Activated T-cell treated with anti-CD3 and anti-CD28 coated beads for 48 hours (primary cell): ENCODE measurements around the gene SBSN.
"Not testable (repeated sequence)": the region's sequence is repeated elsewhere in the genome, so short reads cannot be mapped to it uniquely, and the experiment has no call there.

Experiments used
- DNase-seq: peaks from one replicate; pipeline ENCODE4 v3.0.0-alpha.2; 2020; ENCODE audit warnings: low read depth

SBSN gene

GRCh38 chr19:35508129-35508528 is 20.0 kb downstream of the SBSN start:
- no peak for DNase-seq

GRCh38 chr19:35507561-35507960 is 20.6 kb downstream of the SBSN start:
- no peak for DNase-seq

GRCh38 chr19:35506011-35506410 is 22.1 kb downstream of the SBSN start:
- DNase-seq = no peak

GRCh38 chr19:35502751-35503150 is 25.4 kb downstream of the SBSN start:
- no peak for DNase-seq

GRCh38 chr19:35501684-35502083 is 26.4 kb downstream of the SBSN start:
- no peak for DNase-seq

GRCh38 chr19:35500611-35501010 is 27.5 kb downstream of the SBSN start:
- DNase-seq = no peak

- DNase-seq = no peak
These were observed 29.1 kb downstream of the SBSN start for GRCh38 chr19:35498984-35499527.

GRCh38 chr19:35498220-35498619 is 29.9 kb downstream of the SBSN start:
- no peak for DNase-seq

- DNase-seq = no peak
These were observed 30.7 kb downstream of the SBSN start for GRCh38 chr19:35497406-35497805.

GRCh38 chr19:35495107-35496064 is 32.7 kb downstream of the SBSN start:
- DNase-seq = peak; percentile 75

- DNase-seq = no peak
These were observed 34.1 kb downstream of the SBSN start for GRCh38 chr19:35493971-35494370.

GRCh38 chr19:35491836-35492360 is 36.2 kb downstream of the SBSN start:
- DNase-seq = no peak

- DNase-seq = no peak
These were observed 37.7 kb downstream of the SBSN start, which contains the start of gene KRTDAP for GRCh38 chr19:35490364-35490763. TSS of gene KRTDAP (minus strand) at chr19:35490464. CDS start at chr19:35490442, 22 bp downstream.

- DNase-seq = no peak
These were observed 39.4 kb downstream of the SBSN start for GRCh38 chr19:35488677-35489076.

- no peak for DNase-seq
These were observed 40.4 kb downstream of the SBSN start for GRCh38 chr19:35487656-35488182.

GRCh38 chr19:35486268-35486708 is 41.8 kb downstream of the SBSN start:
- DNase-seq = no peak

GRCh38 chr19:35484252-35485036 is 43.7 kb downstream of the SBSN start:
- DNase-seq = no peak

GRCh38 chr19:35483089-35483488 is 45.0 kb downstream of the SBSN start:
- no peak for DNase-seq

- DNase-seq = no peak
These were observed 49.1 kb downstream of the SBSN start for GRCh38 chr19:35478794-35479677.

- no peak for DNase-seq
These were observed 52.0 kb downstream of the SBSN start for GRCh38 chr19:35476149-35476548.

GRCh38 chr19:35474594-35474993 is 53.5 kb downstream of the SBSN start:
- DNase-seq = not testable (repeated sequence)
